Karpas-422 (cell line): Measurements from ENCODE around the gene PIGQ. TPM values are rescaled to one million over a fixed set of nuclear protein-coding genes. Genes with fewer than 3 reads are reported as not detected.

Source experiments
- DNase-seq: peaks from one replicate; pipeline ENCODE4 v3.0.0-alpha.2; 2015
- H2AFZ ChIP-seq: fragments of 200-600 bp; sonication (generic); 2 replicates; pipeline ENCODE4 v1.6.1; 2014; ENCODE audit warnings: antibody characterized with exemption, low read length, mixed read lengths
- H3K27ac ChIP-seq: fragments of 200-600 bp; sonication (generic); 2 replicates; pipeline ENCODE4 v1.5.1; 2014; ENCODE audit warnings: mild to moderate bottlenecking, low read length, moderate library complexity
- H3K27me3 ChIP-seq: fragments of 200-600 bp; sonication (generic); 2 replicates; pipeline ENCODE4 v1.6.1; 2014; ENCODE audit warnings: low read length, mixed read lengths
- H3K36me3 ChIP-seq: fragments of 200-600 bp; sonication (generic); 2 replicates; pipeline ENCODE4 v1.6.1; 2014; ENCODE audit warnings: low read length, mixed read lengths; ENCODE audit not compliant: insufficient read depth
- H3K4me1 ChIP-seq: fragments of 200-600 bp; sonication (generic); 2 replicates; pipeline ENCODE4 v1.6.1; 2014; ENCODE audit warnings: mild to moderate bottlenecking, low read length, mixed read lengths
- H3K4me2 ChIP-seq: fragments of 200-600 bp; sonication (generic); 2 replicates; pipeline ENCODE4 v1.6.1; 2014; ENCODE audit warnings: low read length, low read depth, mild to moderate bottlenecking; ENCODE audit not compliant: poor library complexity, severe bottlenecking
- H3K4me3 ChIP-seq: fragments of 200-600 bp; sonication (generic); 2 replicates; pipeline ENCODE4 v1.5.1; 2014; ENCODE audit warnings: mild to moderate bottlenecking, antibody characterized with exemption, low read length, mixed read lengths
- H3K79me2 ChIP-seq: fragments of 200-600 bp; sonication (generic); 2 replicates; pipeline ENCODE4 v1.6.1; 2014; ENCODE audit warnings: mild to moderate bottlenecking, low read length, mixed read lengths
- H3K9ac ChIP-seq: fragments of 200-600 bp; sonication (generic); 2 replicates; pipeline ENCODE4 v1.6.0; 2014; ENCODE audit warnings: low read length
- H3K9me2 ChIP-seq: fragments of 200-600 bp; sonication (generic), shearing (Covaris generic); replicated peaks from 2 replicates; pipeline ENCODE4 v1.6.0; 2014; ENCODE audit warnings: mild to moderate bottlenecking, low read length, moderate library complexity; ENCODE audit not compliant: insufficient read depth
- H3K9me3 ChIP-seq: fragments of 300-700, 200-600 bp; sonication (generic); 2 replicates; pipeline ENCODE4 v1.6.1; 2014; ENCODE audit warnings: low read length, mixed read lengths
- H4K20me1 ChIP-seq: fragments of 200-600 bp; sonication (generic); 2 replicates; pipeline ENCODE4 v1.6.1; 2014; ENCODE audit warnings: mild to moderate bottlenecking, antibody characterized with exemption, low read length, low read depth; ENCODE audit not compliant: insufficient read depth
- total RNA-seq: library from RNA; depleted of rRNA; stranded (reverse); fragments of >200 nt; shearing (Covaris generic); gene quantifications from 2 replicates; pipeline ENCODE4 v1.2.3, GENCODE V29; 2014; ENCODE audit warnings: low replicate concordance

Gene PIGQ
- total RNA-seq, 1 experiment from 2014 or later = 35.7 TPM

DNA sequence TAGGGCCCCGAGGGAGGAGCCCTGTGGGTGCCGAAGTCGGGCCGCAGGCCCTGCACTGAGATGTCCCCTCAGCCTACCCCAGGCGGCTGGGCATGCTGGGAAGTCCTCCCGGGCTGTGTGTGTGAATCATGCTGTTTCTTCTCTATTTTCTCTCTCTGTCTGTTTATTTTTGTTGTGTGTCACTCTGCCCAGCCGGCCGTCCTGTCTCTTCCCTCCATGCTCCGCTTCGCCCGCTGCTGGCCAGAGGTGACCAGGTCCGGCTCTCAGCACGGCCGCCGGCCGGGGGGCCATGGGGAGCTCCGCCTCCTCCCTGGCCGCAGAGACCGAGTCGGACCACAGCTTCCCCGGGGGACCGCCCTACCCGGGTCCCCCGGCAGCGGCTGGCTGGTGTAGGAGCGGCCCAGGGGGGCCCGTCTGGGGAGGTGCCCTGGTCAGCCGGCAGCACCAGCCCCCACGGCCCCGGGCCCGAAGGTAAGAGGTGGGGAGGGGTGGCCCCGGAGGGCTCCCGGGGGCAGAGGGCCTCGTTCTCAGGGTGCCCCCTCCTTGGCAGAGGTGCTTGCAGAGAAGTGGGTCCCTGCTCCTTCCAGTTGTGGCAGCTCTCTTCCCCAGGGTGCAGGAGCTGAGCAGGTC lies 29.8 kb upstream of the PIGQ start:
- no peak overlapping the region for H3K27ac ChIP-seq
- H2AFZ ChIP-seq = no peak overlapping the region
- DNase-seq = no peak
- no peak overlapping the region for H3K4me2 ChIP-seq
- H3K9me2 ChIP-seq = no peaks in the 10 kb centered on the region
- H3K4me3 ChIP-seq = no peak overlapping the region
- peaks cover 3% of the 10 kb centered on the region for H3K36me3 ChIP-seq
- 0 out of 2 replicates have a peak, but pooled peaks cover 2% of the 10 kb centered on the region for H4K20me1 ChIP-seq
- no peaks in the 10 kb centered on the region for H3K9me3 ChIP-seq
- H3K4me1 ChIP-seq = no peaks in the 10 kb centered on the region
- peaks cover 57% of the 10 kb centered on the region for H3K79me2 ChIP-seq
- H3K9ac ChIP-seq = no peak overlapping the region
- no peaks in the 10 kb centered on the region for H3K27me3 ChIP-seq

- 0 out of 2 replicates have a peak, but pooled peaks cover 2% of the 10 kb centered on the region for H4K20me1 ChIP-seq
- no peaks in the 10 kb centered on the region for H3K9me2 ChIP-seq
- H3K36me3 ChIP-seq = peaks cover 3% of the 10 kb centered on the region
- H3K9ac ChIP-seq = no peak overlapping the region
- no peaks in the 10 kb centered on the region for H3K4me1 ChIP-seq
- H2AFZ ChIP-seq = no peak overlapping the region
- no peak overlapping the region for H3K27ac ChIP-seq
- H3K79me2 ChIP-seq = peaks cover 51% of the 10 kb centered on the region
- no peaks in the 10 kb centered on the region for H3K27me3 ChIP-seq
- no peak overlapping the region for H3K4me2 ChIP-seq
- DNase-seq = no peak
- no peaks in the 10 kb centered on the region for H3K9me3 ChIP-seq
- H3K4me3 ChIP-seq = no peak overlapping the region
Measured at GRCh38 chr16:540645-541340, 29.0 kb upstream of the PIGQ start.

DNA sequence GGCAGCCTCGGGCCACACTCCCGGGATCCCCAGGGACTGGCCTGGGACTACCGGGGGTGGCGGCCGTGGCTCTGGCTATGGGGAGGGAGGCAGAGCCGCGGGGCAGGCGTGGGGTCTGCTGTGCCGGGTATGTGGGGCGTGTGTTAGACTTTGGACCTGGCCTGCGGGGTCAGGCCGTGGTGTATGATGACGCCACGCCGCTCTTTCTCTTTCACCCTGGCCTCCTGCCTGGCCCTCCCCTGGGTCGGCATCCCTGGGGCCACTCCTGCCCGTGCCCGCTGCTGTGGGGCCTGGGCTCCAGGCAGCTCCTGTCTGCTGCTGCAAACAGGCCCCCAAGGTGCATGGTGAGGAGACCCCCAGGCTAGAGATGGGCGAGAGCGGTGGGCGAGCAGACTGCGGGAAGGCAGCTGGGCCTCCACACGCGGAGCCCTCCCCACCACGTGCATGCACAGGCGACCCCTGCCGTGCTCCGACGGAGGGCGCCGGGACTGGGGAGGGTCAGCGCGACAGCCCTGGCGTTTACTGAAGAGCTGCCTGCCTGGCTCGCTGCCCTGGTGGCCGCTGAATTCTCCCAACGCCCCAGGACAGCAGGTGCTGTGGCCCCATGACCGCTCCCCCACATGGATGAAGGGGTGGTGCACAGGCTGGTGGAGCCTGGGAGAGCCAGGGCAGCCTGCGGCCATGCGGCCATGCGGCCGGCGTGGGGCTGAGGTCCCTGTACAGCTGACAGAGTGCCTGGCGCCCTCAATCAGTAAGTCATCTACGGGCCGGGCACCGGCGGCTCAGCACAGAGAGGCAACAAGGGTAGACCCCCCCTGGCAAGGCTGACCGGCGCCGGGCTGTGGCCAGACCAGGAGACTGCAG lies 26.2 kb upstream of the PIGQ start:
- no peak overlapping the region for H3K9ac ChIP-seq
- H3K27ac ChIP-seq = no peak overlapping the region
- H3K4me1 ChIP-seq = no peaks in the 10 kb centered on the region
- peaks cover 3% of the 10 kb centered on the region; the same call in 1 of the 2 replicates for H3K36me3 ChIP-seq
- H3K4me2 ChIP-seq = no peak overlapping the region
- no peaks in the 10 kb centered on the region for H3K27me3 ChIP-seq
- peaks cover 38% of the 10 kb centered on the region for H3K79me2 ChIP-seq
- H2AFZ ChIP-seq = no peak overlapping the region
- H3K9me2 ChIP-seq = no peaks in the 10 kb centered on the region
- no peak overlapping the region for H3K4me3 ChIP-seq
- 0 out of 2 replicates have a peak, but pooled peaks cover 2% of the 10 kb centered on the region for H4K20me1 ChIP-seq
- no peaks in the 10 kb centered on the region for H3K9me3 ChIP-seq
- no peak for DNase-seq

DNA sequence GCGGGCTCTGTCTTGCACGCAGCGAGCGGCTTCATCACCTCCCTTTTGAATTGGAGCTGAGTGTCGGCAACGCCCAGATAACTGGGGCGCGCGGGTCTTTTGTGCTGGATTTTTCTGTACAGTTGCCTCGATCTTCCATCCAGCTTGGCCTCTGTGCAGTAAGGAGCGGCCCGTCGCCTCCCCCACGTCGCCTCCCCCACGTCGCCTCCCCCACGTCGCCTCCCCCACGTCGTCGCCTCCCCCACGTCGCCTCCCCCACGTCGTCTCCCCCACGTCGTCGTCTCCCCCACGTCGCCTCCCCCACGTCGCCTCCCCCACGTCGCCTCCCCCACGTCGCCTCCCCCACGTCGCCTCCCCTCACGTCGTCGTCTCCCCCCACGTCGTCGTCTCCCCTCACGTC lies 25.3 kb upstream of the PIGQ start:
- Histone ChIP-seq H3K36me3 (no peaks in the 10 kb centered on the region), H3K79me2 (peaks cover 32% of the 10 kb centered on the region), H3K4me2 (no peak overlapping the region), H4K20me1 (0 out of 2 replicates have a peak, but pooled peaks cover 2% of the 10 kb centered on the region), H3K4me3 (no peak overlapping the region), H3K27ac (no peak overlapping the region), H3K4me1 (no peaks in the 10 kb centered on the region), H3K9me3 (no peaks in the 10 kb centered on the region), H3K27me3 (no peaks in the 10 kb centered on the region), H3K9ac (no peak overlapping the region), H3K9me2 (no peaks in the 10 kb centered on the region), H2AFZ (no peak overlapping the region)
- no peak for DNase-seq

DNA sequence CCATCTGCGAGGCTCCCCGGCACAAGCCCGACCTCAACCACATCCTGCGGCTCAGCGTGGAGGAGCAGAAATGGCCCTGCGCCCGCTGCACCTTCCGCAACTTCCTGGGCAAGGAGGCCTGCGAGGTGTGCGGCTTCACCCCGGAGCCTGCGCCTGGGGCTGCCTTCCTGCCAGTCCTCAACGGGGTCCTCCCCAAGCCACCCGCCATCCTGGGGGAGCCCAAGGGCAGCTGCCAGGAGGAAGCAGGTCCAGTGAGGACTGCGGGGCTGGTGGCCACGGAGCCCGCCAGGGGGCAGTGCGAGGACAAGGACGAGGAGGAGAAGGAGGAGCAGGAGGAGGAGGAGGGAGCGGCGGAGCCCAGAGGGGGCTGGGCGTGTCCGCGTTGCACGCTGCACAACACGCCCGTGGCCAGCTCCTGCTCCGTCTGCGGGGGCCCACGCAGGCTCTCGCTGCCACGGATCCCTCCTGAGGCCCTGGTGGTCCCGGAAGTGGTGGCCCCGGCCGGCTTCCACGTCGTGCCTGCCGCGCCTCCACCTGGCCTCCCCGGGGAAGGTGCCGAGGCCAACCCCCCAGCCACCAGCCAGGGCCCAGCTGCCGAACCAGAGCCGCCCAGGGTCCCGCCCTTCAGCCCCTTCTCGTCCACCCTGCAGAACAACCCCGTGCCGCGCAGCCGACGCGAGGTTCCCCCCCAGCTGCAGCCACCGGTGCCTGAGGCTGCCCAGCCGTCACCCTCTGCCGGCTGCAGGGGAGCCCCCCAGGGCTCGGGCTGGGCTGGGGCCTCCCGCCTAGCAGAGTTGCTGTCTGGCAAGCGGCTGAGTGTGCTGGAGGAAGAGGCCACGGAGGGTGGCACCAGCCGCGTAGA lies 22.6 kb upstream of the PIGQ start:
- no peaks in the 10 kb centered on the region for H3K27me3 ChIP-seq
- H3K4me1 ChIP-seq = no peaks in the 10 kb centered on the region
- H3K36me3 ChIP-seq = no peaks in the 10 kb centered on the region
- no peak overlapping the region for H3K27ac ChIP-seq
- no peak for DNase-seq
- 0 out of 2 replicates have a peak, but pooled peaks cover under 1% of the 10 kb centered on the region for H4K20me1 ChIP-seq
- H3K4me2 ChIP-seq = no peak overlapping the region
- H3K79me2 ChIP-seq = peaks cover 9% of the 10 kb centered on the region
- no peak overlapping the region for H2AFZ ChIP-seq
- H3K9ac ChIP-seq = no peak overlapping the region
- H3K4me3 ChIP-seq = no peak overlapping the region
- H3K9me2 ChIP-seq = no peaks in the 10 kb centered on the region
- H3K9me3 ChIP-seq = no peaks in the 10 kb centered on the region

DNA sequence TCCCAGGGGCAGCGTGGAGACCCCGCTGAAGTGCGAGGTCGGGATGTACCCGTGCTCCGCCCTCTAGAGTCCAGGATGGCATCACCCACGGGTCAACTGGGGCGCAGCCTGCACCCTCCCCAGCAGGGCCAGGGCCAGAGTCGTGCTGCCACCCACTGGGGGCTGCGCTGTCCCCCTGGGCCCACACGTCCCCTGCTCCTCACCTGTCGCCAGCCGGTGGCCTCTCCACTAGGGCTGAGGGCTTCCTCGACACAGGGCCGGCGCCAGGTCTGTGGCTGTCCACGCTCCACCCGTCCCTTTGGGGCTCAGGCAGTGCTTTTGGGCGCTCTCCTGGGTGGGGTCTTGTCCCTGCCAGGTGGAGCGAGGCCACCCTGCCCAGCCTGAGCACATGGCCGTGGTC lies 21.2 kb upstream of the PIGQ start:
- 0 out of 2 replicates have a peak, but pooled peaks cover 4% of the 10 kb centered on the region for H4K20me1 ChIP-seq
- H3K27ac ChIP-seq = no peak overlapping the region
- H3K9me2 ChIP-seq = no peaks in the 10 kb centered on the region
- no peaks in the 10 kb centered on the region for H3K4me1 ChIP-seq
- H2AFZ ChIP-seq = no peak overlapping the region
- H3K4me3 ChIP-seq = no peak overlapping the region
- no peaks in the 10 kb centered on the region for H3K79me2 ChIP-seq
- H3K4me2 ChIP-seq = no peak overlapping the region
- no peak for DNase-seq
- no peaks in the 10 kb centered on the region for H3K27me3 ChIP-seq
- no peaks in the 10 kb centered on the region for H3K36me3 ChIP-seq
- H3K9me3 ChIP-seq = no peaks in the 10 kb centered on the region
- no peak overlapping the region for H3K9ac ChIP-seq

GRCh38 chr16:549544-550263 lies 20.1 kb upstream of the PIGQ start:
- Histone ChIP-seq H3K9me3 (no peaks in the 10 kb centered on the region), H3K9ac (no peak overlapping the region), H4K20me1 (0 out of 2 replicates have a peak, but pooled peaks cover 6% of the 10 kb centered on the region), H3K9me2 (no peaks in the 10 kb centered on the region), H3K4me3 (no peak overlapping the region), H3K4me1 (no peaks in the 10 kb centered on the region), H3K4me2 (no peak overlapping the region), H3K27ac (no peak overlapping the region), H3K27me3 (no peaks in the 10 kb centered on the region), H3K79me2 (no peaks in the 10 kb centered on the region), H3K36me3 (no peaks in the 10 kb centered on the region), H2AFZ (no peak overlapping the region)
- DNase-seq = no peak
